ENCODE results near the gene VPS37B. TPM values are rescaled to one million over a fixed set of nuclear protein-coding genes. Genes with fewer than 3 reads are reported as not detected.
"Not testable (repeated sequence)": the region's sequence is repeated elsewhere in the genome, so short reads cannot be mapped to it uniquely, and the experiment has no call there.

VPS37B gene
- total RNA-seq, 4 donors from 2014 or later, result 3.3 to 21.6 (median 20.2) TPM

DNA sequence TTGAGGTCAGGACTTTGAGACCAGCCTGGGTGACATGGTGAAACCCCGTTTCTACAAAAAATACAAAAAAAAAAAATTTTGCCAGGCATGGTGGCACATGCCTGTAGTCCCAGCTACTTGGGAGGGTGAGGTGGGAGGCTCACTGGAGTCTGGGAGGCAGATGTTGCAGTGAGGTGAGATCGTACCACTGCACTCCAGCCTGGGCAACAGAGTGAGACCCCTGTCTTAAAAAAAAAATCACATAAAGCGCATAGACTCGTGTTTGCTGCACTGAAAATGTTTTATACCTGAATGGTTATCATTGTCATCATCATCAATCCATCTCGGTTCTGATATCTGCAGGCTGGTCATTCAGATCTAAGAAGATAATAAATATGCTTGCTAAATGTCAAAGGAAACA, 24.8 kb upstream of the VPS37B start:
- TF ChIP-seq POLR2A (IDR thresholded peaks at IDR 0.05), result no peak
- TF ChIP-seq, protein P1, sequence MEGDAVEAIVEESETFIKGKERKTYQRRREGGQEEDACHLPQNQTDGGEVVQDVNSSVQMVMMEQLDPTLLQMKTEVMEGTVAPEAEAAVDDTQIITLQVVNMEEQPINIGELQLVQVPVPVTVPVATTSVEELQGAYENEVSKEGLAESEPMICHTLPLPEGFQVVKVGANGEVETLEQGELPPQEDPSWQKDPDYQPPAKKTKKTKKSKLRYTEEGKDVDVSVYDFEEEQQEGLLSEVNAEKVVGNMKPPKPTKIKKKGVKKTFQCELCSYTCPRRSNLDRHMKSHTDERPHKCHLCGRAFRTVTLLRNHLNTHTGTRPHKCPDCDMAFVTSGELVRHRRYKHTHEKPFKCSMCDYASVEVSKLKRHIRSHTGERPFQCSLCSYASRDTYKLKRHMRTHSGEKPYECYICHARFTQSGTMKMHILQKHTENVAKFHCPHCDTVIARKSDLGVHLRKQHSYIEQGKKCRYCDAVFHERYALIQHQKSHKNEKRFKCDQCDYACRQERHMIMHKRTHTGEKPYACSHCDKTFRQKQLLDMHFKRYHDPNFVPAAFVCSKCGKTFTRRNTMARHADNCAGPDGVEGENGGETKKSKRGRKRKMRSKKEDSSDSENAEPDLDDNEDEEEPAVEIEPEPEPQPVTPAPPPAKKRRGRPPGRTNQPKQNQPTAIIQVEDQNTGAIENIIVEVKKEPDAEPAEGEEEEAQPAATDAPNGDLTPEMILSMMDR (IDR thresholded peaks at IDR 0.05), result no peak

DNA sequence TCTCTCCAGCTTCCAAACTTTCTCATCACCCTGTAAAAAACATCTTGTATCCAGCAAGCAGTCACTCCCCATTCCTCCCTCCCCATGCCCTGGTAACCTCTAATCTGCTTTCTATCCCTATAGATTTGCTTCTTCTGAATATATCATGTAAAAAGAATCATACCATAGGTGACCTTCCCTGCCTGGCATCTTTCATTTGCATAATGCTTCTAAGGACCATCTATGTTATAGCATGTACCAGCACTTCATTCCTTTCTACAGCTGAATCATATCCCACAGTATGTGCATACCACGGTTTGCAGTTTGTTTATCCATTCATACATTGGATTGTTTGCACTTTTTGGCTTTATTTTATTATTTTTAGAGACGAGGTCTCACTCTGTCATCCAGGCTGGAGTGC, 22.9 kb upstream of the VPS37B start:
- Histone ChIP-seq H3K9me3 (no peaks in the 10 kb centered on the region), H3K27me3 (no peaks in the 10 kb centered on the region), H3K4me3 (no peak overlapping the region), H3K4me1 (no peaks in the 10 kb centered on the region), H3K36me3 (no peaks in the 10 kb centered on the region), H3K27ac (no peak overlapping the region)
- no peak for DNase-seq
- intact Hi-C loops (cut with DNase I; ENCODE audit: low total_unique reads), result no loop called here
- TF ChIP-seq, protein P1 (IDR thresholded peaks at IDR 0.05), result no peak
- TF ChIP-seq POLR2A (IDR thresholded peaks at IDR 0.05), result no peak

More for the DNA sequence above, 24.8 kb upstream of the VPS37B start:
- Histone ChIP-seq H3K4me1 (no peaks in the 10 kb centered on the region), H3K27ac (no peak overlapping the region), H3K36me3 (no peaks in the 10 kb centered on the region), H3K27me3 (no peaks in the 10 kb centered on the region), H3K4me3 (no peak overlapping the region), H3K9me3 (no peaks in the 10 kb centered on the region)
- intact Hi-C loops (cut with DNase I; ENCODE audit: low total_unique reads), result no loop called here
- DNase-seq, result no peak

GRCh38 chr12:122917507-122918121, 21.7 kb upstream of the VPS37B start:
- no peaks in the 10 kb centered on the region for H3K9me3 ChIP-seq
- TF ChIP-seq, protein P1 (IDR thresholded peaks at IDR 0.05), result no peak
- no peak for TF ChIP-seq POLR2A (IDR thresholded peaks at IDR 0.05)
- intact Hi-C loops (cut with DNase I; ENCODE audit: low total_unique reads), result no loop called here
- no peak overlapping the region for H3K4me3 ChIP-seq
- no peak overlapping the region for H3K27ac ChIP-seq
- no peaks in the 10 kb centered on the region for H3K27me3 ChIP-seq
- peak in 1 of 2 donors; percentile 19 for DNase-seq
- no peaks in the 10 kb centered on the region for H3K4me1 ChIP-seq
- H3K36me3 ChIP-seq, result no peaks in the 10 kb centered on the region

GRCh38 chr12:122909442-122910288, 13.7 kb upstream of the VPS37B start:
- intact Hi-C loops (cut with DNase I; ENCODE audit: low total_unique reads), result no loop called here
- Histone ChIP-seq H3K27ac (no peak overlapping the region), H3K4me3 (no peak overlapping the region), H3K4me1 (no peaks in the 10 kb centered on the region), H3K27me3 (no peaks in the 10 kb centered on the region), H3K9me3 (no peaks in the 10 kb centered on the region), H3K36me3 (no peaks in the 10 kb centered on the region)
- TF ChIP-seq, protein P1 (IDR thresholded peaks at IDR 0.05), result no peak
- TF ChIP-seq POLR2A (IDR thresholded peaks at IDR 0.05), result no peak
- no peak for DNase-seq

GRCh38 chr12:122908915-122909314, 13.0 kb upstream of the VPS37B start:
- TF ChIP-seq, protein P1 (IDR thresholded peaks at IDR 0.05), result no peak
- TF ChIP-seq POLR2A (IDR thresholded peaks at IDR 0.05), result no peak
- no peaks in the 10 kb centered on the region for H3K9me3 ChIP-seq
- intact Hi-C loops (cut with DNase I; ENCODE audit: low total_unique reads), result no loop called here
- no peak overlapping the region for H3K27ac ChIP-seq
- H3K27me3 ChIP-seq, result no peaks in the 10 kb centered on the region
- no peak for DNase-seq
- H3K4me1 ChIP-seq, result no peaks in the 10 kb centered on the region
- no peaks in the 10 kb centered on the region for H3K36me3 ChIP-seq
- no peak overlapping the region for H3K4me3 ChIP-seq

GRCh38 chr12:122905258-122905657, 9.3 kb upstream of the VPS37B start:
- H3K36me3 ChIP-seq; H3K4me3 ChIP-seq; H3K4me1 ChIP-seq; H3K9me3 ChIP-seq; H3K27ac ChIP-seq; H3K27me3 ChIP-seq; intact Hi-C loops (cut with DNase I; ENCODE audit: low total_unique reads); DNase-seq: not testable (repeated sequence)

All from uterus (tissue), 4 donors.